ENCODE data around the gene SNX20. TPM values are rescaled to one million over a fixed set of nuclear protein-coding genes. Genes with fewer than 3 reads are reported as not detected.

The SNX20 gene
- total and polyA plus RNA-seq, 2 of the 13 experiments (the other 11 are each of a cell fraction or from before 2014, with no cell fraction given) = not detected

DNA sequence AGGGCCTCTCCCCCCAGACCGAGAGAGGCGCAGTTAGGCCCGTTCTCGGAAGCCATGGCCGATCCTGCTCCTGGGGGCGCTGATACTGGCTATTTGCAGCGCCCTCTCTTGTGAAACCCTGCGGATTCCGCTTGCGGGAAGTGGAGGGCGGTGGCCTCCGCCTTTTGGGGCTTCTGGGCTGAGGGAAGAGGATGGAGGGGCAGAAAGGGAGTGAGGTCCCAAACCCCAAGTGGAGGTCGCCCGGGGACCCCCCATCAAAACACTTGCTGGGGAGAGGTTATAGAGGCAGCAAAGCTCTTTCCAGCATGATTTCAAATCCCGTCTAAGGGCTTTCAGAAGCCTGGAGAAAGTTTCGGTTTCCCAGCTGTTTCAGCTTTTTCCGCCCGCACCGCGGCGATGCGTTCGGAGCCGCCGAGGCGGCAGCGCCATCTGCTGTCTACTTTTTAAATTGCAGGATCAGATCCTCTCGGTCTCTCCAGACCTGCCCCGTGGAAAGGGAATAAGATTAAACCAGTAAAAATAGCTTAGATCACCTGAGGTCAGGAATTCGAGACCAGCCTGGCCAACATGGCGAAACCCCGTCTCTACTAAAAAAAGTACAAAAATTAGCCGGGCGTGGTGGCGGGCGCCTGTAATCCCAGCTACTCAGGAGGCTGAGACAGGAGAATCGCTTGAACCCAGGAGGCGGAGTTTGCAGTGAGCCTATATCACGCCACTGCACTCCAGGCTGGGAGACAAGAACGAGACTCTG lies 15.8 kb downstream of the SNX20 start (continued):
- TF ChIP-seq, protein P1, sequence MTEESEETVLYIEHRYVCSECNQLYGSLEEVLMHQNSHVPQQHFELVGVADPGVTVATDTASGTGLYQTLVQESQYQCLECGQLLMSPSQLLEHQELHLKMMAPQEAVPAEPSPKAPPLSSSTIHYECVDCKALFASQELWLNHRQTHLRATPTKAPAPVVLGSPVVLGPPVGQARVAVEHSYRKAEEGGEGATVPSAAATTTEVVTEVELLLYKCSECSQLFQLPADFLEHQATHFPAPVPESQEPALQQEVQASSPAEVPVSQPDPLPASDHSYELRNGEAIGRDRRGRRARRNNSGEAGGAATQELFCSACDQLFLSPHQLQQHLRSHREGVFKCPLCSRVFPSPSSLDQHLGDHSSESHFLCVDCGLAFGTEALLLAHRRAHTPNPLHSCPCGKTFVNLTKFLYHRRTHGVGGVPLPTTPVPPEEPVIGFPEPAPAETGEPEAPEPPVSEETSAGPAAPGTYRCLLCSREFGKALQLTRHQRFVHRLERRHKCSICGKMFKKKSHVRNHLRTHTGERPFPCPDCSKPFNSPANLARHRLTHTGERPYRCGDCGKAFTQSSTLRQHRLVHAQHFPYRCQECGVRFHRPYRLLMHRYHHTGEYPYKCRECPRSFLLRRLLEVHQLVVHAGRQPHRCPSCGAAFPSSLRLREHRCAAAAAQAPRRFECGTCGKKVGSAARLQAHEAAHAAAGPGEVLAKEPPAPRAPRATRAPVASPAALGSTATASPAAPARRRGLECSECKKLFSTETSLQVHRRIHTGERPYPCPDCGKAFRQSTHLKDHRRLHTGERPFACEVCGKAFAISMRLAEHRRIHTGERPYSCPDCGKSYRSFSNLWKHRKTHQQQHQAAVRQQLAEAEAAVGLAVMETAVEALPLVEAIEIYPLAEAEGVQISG (CRISPR knock-in tag; IDR thresholded peaks at IDR 0.05) = 0 out of 2 replicates have a peak, but pooled peaks have one; percentile 14
- no peak for TF ChIP-seq ZNF207 (IDR thresholded peaks at IDR 0.05; ENCODE audit: borderline replicate concordance)
- TF ChIP-seq, protein P2, sequence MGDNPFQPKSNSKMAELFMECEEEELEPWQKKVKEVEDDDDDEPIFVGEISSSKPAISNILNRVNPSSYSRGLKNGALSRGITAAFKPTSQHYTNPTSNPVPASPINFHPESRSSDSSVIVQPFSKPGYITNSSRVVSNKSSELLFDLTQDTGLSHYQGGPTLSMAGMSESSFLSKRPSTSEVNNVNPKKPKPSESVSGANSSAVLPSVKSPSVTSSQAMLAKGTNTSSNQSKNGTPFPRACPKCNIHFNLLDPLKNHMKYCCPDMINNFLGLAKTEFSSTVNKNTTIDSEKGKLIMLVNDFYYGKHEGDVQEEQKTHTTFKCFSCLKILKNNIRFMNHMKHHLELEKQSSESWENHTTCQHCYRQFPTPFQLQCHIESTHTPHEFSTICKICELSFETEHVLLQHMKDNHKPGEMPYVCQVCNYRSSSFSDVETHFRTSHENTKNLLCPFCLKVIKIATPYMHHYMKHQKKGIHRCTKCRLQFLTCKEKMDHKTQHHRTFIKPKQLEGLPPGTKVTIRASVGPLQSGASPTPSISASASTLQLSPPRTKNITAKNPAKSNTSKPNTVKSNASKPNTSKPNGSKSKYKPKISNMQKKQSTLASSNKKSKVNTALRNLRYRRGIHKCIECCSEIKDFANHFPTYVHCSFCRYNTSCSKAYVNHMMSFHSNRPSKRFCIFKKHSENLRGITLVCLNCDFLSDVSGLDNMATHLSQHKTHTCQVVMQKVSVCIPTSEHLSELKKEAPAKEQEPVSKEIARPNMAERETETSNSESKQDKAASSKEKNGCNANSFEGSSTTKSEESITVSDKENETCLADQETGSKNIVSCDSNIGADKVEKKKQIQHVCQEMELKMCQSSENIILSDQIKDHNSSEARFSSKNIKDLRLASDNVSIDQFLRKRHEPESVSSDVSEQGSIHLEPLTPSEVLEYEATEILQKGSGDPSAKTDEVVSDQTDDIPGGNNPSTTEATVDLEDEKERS (CRISPR knock-in tag; IDR thresholded peaks at IDR 0.05) = peak; percentile 87
- TF ChIP-seq ZNF260 (CRISPR knock-in tag; IDR thresholded peaks at IDR 0.05; ENCODE audit: borderline replicate concordance, low read depth) = peak; percentile 99
- TF ChIP-seq REPIN1 (CRISPR knock-in tag; IDR thresholded peaks at IDR 0.05; ENCODE audit: borderline replicate concordance, low read depth) = peak; percentile 19; the same call in 1 of the 2 replicates
- TF ChIP-seq, protein P3, sequence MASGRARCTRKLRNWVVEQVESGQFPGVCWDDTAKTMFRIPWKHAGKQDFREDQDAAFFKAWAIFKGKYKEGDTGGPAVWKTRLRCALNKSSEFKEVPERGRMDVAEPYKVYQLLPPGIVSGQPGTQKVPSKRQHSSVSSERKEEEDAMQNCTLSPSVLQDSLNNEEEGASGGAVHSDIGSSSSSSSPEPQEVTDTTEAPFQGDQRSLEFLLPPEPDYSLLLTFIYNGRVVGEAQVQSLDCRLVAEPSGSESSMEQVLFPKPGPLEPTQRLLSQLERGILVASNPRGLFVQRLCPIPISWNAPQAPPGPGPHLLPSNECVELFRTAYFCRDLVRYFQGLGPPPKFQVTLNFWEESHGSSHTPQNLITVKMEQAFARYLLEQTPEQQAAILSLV (CRISPR knock-in tag; IDR thresholded peaks at IDR 0.05; ENCODE audit: borderline replicate concordance) = peak; percentile 59; the same call in 1 of the 2 replicates
- TF ChIP-seq ZNF660 (CRISPR knock-in tag; IDR thresholded peaks at IDR 0.05; ENCODE audit: borderline replicate concordance, low read depth) = no peak
- no peak for TF ChIP-seq ZNF510 (CRISPR knock-in tag; IDR thresholded peaks at IDR 0.05; ENCODE audit: low read depth)
- peak; percentile 57 for TF ChIP-seq ZNF407 (CRISPR knock-in tag; IDR thresholded peaks at IDR 0.05; ENCODE audit: not compliant biosample characterization)
- no peak for TF ChIP-seq SMARCE1 (IDR thresholded peaks at IDR 0.05; ENCODE audit: borderline replicate concordance)
- no peak for TF ChIP-seq ZFP82 (CRISPR knock-in tag; IDR thresholded peaks at IDR 0.05; ENCODE audit: borderline replicate concordance)
- no peak for TF ChIP-seq TOE1 (CRISPR knock-in tag; IDR thresholded peaks at IDR 0.05)

Data from HepG2 (cell line).